Hematopoietic multipotent progenitor cell treated with erythropoietin and hydrocortisone succinate and interleukin-3 and kit ligand, for 15 days (in vitro differentiated cells): ENCODE measurements around the gene MYORG.
"Not testable (repeated sequence)": the region's sequence is repeated elsewhere in the genome, so short reads cannot be mapped to it uniquely, and the experiment has no call there.

Source experiments
- DNase-seq: peaks from one replicate; pipeline ENCODE4 v3.0.0-alpha.2; 2015; ENCODE audit warnings: low spot score

MYORG gene

GRCh38 chr9:34368796-34369195 lies 7.9 kb downstream of the MYORG start:
- not testable (repeated sequence) for DNase-seq

GRCh38 chr9:34367751-34368410 lies 8.8 kb downstream of the MYORG start:
- DNase-seq = not testable (repeated sequence)

DNA sequence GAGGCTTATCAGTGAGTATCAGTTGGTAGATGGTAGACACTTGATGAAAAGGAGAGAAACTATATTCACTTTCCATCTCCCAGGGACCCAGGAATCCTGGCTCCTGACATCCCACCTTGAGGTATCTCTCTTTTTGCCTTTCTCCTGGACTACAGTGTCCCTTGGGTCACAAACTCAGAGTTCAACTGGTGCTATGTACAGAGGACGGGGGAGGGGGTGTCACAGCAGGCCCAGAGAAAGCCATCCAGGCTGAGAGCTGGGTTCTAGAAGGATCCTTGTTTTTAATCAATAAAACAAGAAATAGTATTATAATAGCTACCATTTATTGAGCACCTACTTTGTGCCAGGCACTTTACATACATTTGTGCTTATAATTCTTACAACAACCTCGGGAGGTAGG lies 10.3 kb downstream of the MYORG start:
- DNase-seq = no peak

DNA sequence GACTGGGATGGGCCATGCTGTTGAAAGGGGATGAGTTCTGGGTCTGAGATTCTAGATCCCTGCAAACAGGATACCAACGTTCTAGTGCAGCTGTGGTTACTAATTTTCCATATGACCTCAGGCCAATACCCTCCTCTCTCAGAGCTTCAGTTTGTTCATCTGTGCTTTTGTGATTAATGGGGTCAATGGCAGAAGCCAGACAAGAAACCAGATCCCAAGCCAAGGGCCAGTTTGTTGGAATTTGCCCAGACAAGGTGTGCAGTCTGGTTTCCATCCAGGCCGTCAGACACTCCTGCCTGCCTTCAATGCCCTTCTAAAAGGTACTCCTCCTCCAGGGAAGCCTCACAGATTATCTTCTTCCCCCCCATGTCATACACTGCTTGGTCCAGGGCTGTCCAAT lies 11.4 kb downstream of the MYORG start:
- DNase-seq = no peak

- DNase-seq = no peak
Observed at GRCh38 chr9:34363619-34364351, 12.9 kb downstream of the MYORG start.

DNA sequence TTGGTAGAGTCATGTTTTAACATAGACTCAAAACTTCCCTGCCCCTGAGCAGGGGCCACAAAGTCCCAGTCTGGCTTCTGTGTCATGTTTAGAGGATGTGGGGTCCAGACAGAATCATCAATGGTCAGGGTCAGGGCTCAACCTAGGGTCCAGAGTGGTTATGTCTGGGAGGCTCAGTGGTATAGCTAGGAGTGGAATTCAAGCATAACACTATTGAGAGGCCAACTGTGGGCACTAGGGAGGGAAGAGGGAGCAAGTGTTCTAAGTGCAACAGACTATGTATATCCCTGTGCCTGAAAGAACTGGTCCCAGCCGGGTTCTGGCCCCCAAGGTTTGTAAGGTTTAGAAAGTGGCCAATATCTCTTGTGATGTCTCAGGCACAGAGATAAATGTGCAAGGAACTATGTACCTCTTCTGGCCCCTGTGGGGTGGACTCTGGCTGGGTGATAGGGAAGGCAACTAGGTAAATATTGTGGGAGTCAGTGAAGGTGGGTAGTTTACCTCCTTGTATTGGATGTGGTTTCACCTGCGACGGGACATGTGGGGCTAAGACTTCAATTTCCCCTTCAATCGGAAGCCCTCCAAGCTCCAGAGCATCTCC lies 14.0 kb downstream of the MYORG start:
- no peak for DNase-seq

DNA sequence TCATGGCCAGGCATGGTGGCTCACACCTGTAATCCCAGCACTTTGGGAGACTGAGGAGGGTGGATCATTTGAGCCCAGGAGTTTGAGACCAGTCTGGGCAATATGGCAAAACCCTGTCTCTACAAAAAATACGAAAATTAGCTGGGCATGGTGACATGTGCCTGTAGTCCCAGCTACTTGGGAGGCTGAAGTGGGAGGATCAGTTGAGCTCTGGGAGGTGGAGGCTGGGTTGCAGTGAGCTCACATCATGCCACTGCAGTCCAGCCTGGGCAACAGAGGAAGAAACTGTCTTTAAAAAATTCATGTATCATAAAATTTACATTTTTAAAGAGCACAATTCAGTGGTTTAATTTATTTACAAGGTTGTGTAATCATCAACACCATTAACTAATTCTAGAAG lies 23.7 kb downstream of the MYORG start:
- DNase-seq = not testable (repeated sequence)

DNA sequence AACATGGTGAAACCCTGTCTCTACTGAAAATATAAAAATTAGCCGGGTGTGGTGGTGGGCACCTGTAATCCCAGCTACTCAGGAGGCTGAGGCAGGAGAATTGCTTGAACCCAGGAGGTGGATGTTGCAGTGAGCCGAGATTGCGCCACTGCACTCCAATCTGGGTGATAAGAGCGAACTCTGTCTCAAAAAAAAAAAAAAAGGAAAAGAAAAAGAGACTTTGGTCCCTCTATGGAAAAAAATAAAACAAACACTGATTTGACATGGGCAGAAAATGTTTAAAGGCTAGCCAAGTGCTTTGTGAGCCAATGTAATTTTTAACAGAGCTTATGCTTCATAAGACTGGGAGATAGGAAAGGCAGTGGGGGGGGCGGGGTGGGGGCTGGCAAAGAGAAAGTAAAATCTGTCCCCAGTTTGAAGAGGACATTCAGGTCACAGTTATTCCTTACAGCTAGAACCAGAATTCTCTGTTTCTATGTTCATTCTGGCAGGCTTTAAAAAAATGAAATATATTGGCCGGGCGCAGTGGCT lies 24.5 kb downstream of the MYORG start:
- not testable (repeated sequence) for DNase-seq

DNA sequence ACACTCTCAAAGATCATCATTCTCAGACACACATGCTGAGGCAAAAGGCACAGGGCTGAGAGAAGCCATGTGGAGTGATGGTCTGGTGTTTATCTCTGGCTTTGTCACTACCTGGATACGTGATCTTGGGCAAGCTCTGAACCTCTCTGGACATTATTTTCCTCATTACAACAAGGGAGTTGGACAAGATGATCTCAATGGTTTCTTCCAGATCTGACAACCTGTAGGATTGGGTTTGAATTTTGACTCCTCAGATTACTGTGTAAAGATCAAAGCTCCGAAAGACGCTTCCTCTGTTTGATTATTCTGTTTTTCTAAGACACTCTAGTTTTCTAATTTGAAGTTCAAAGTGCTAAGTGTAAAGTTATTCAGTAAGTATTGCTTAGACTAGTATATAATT lies 27.4 kb downstream of the MYORG start:
- no peak for DNase-seq

- DNase-seq = no peak
Observed at GRCh38 chr9:34347800-34348158, 28.9 kb downstream of the MYORG start.

- no peak for DNase-seq
Observed at GRCh38 chr9:34346873-34347799, 29.6 kb downstream of the MYORG start.

- DNase-seq = no peak
Observed at GRCh38 chr9:34343605-34344004, 33.1 kb downstream of the MYORG start.

DNA sequence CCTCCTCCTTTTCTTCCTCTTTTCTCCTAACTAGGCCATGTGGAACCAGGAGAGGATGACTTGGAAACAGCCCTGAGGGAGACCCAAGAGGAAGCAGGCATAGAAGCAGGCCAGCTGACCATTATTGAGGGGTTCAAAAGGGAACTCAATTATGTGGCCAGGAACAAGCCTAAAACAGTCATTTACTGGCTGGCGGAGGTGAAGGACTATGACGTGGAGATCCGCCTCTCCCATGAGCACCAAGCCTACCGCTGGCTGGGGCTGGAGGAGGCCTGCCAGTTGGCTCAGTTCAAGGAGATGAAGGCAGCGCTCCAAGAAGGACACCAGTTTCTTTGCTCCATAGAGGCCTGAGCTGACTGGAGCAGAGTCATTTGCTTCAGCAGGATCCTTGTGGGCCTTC lies 33.6 kb downstream of the MYORG start:
- no peak for DNase-seq

DNA sequence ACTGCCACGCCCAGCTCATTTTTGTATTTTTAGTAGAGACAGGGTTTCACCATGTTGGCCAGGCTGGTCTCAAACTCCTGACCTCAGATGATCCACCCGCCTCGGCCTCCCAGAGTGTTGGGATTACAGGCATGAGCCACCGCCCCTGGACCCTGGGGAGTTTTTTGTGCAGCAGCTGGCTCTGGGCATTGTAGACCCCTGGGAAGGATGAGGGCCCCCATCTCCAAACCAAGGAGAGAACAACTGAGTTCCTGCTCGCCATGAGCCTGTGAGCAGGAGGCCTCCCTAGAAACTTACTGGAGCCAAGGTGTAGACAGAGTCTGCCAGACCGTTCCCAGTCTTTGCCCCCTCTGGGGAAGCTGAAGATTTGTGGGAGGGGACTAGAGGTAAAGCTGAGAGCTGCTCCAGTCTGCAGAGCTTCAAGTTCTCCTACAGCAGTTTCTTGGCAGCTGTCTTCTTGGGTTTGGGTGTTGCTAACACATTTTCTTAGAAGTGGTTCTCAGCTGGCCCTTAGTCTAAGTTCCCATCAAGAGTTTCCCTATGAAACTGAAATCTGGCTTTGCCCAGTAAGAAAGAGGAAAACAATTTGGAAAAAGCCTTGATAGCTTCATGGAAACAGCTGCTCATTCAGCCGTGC lies 34.9 kb downstream of the MYORG start:
- no peak for DNase-seq

GRCh38 chr9:34338665-34339385 lies 37.9 kb downstream of the MYORG start:
- DNase-seq = no peak

GRCh38 chr9:34338079-34338478 lies 38.6 kb downstream of the MYORG start:
- DNase-seq = not testable (repeated sequence)

DNA sequence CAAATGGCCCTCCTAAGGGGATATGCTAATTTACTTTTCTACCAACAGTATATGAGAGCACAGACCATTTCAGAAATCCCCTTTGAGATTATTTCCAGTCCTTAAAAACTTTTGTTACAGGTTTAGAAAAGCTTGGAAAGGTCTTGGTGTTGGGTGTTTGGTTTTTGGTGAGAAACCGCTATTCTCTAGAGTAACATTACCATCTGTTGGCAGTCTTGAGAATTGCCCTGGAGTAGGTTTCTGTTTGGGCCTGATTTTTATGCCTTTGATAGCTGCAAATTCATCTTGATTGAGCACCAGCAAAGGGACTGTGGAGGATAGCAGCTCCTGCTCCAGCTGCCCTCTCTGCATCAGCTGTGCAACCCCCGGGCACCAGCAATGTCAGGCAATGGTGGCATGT lies 39.3 kb downstream of the MYORG start:
- DNase-seq = peak; percentile 25

- DNase-seq = no peak
Observed at GRCh38 chr9:34335376-34335775, 41.3 kb downstream of the MYORG start.

DNA sequence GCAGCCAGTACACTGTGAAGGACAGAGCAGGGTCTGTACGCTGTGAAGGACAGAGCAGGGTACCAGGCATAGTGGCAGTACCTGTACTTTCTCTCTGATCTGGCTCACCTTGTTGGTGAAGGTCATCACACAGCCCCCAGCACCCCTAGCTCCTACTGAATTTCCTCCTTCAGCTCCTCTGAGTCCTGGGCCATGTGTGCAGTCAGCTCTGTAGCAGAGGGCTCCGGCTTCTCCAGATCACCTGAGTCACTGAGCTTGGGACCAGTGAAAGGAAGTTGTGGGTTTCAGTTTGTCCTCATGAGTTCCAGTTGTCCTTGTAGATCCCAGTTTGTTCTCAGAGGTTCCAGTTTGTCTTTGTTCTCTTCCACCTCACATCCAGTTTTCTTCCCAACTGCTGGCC lies 41.8 kb downstream of the MYORG start:
- DNase-seq = no peak

DNA sequence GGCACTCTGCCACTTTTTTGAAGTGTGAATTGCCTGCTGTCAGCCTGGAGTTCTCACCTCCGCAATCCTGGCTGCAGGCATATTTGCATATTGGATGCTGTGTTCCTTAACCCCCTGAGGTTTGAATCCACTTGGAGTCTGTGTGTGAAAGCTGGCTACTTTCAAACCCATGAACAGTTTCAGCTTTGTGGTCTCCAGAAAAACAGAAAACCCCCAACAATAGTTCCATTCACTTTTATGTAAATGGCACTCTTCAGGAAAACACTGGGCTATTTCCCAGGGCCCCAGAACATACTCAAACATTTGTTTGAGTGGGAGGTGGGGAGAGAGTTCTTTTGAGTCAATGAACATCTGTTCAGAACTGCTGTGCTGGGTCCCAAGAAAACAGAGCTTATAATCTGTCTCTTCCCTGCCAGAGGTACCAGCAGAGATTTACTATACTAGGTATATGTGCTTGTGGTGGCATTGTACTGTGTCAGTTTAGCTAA lies 42.3 kb downstream of the MYORG start:
- no peak for DNase-seq

DNA sequence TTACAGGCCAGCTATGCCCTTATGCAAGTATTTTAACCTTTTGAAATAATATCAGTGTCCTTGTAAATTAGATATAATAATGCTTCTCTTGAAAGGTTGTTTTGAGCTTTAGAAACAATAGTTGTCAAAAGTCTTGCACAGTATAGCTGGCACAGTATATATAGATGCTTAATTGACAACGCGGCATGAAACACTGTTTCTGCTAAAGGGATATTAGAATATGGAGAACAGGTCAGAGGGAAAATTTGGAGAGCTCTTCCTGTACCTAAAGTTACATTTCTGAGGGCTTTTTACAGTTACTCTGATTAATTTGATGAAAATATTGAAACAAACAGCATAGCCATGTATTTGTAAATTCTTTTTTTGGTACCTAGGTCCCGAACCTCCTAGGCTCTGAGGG lies 42.9 kb downstream of the MYORG start:
- DNase-seq = no peak
